KBM-7 (cell line): ENCODE measurements around the gene CHKA.

Experiments
- DNase-seq: peaks from one replicate; pipeline ENCODE4 v3.0.0-alpha.2; 2015
- in situ Hi-C: fragments of 300-500 bp; cut with MboI; formaldehyde crosslinking; loops from 2 replicates; pipeline ENCODE4 v1.14.3; 2020; ENCODE audit warnings: low sequenced_read_pairs, low pct_unique_long_range_greater_than_20kb, mixed read lengths

The CHKA gene

DNA sequence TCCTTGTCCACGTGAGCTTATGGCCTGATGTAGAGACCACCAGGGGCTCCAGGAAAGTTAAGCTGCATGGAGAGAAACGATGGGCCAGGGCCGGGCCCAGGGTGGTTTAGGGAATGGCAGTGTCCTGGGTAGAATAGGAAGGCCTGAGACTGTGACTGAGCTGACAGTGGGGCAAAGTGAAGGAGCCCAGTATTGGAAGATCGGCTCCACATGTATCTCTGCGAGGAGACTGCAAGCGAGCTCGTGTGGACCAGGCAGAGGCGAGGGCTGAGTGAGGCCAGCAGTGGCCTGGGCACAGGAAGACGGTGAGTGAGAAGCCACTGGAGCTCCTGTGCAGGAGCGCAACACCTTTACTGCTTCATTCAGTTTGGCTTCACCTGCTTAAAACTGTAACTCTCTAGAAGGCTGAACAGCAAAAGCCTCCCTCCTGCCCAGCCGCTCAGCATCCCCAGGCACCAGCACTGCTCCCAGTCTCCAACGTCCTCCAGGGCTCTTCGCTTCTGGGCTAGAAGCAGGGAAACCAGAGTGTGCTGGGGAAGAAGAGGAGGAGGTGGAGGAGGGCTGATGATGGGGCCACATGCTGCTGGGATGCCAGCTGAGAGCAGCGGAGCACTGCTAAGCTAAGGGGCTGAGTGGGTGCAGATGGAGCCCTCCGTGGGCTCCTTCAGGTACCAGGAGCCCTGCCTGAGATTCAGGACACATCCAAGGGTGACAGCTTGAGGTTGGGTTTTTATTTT is 68.9 kb downstream of the CHKA start:
- DNase-seq, result no peak
- in situ Hi-C loops, result no loop called here

GRCh38 chr11:68051191-68052136 is 69.7 kb downstream of the CHKA start:
- no peak for DNase-seq
- in situ Hi-C loops, result no loop called here

DNA sequence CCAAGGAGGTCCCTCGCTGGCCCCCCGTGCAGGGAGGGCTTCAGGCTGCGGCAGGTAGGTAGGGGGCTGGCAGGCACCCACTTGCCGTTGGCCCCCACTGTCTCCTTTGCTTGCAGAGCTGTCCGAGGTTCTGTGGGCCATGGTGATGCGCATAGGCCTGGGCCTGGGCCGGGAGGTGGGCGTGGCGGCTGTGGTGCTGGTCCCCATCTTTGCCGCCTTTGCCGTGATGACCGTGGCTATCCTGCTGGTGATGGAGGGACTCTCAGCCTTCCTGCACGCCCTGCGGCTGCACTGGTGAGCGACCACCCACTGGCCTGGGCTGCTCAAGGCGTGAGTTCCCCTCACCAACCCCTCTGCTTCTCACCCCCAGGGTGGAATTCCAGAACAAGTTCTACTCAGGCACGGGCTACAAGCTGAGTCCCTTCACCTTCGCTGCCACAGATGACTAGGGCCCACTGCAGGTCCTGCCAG is 70.8 kb downstream of the CHKA start:
- in situ Hi-C loops, result no loop called here
- DNase-seq, result no peak

GRCh38 chr11:68049509-68050370 is 71.4 kb downstream of the CHKA start:
- no peak for DNase-seq
- in situ Hi-C loops, result no loop called here

- in situ Hi-C loops, result no loop called here
- DNase-seq, result no peak
Observed at GRCh38 chr11:68048681-68049508, 72.3 kb downstream of the CHKA start.

- no peak for DNase-seq
- in situ Hi-C loops, result no loop called here
Observed at GRCh38 chr11:68047437-68048290, 73.5 kb downstream of the CHKA start.

DNA sequence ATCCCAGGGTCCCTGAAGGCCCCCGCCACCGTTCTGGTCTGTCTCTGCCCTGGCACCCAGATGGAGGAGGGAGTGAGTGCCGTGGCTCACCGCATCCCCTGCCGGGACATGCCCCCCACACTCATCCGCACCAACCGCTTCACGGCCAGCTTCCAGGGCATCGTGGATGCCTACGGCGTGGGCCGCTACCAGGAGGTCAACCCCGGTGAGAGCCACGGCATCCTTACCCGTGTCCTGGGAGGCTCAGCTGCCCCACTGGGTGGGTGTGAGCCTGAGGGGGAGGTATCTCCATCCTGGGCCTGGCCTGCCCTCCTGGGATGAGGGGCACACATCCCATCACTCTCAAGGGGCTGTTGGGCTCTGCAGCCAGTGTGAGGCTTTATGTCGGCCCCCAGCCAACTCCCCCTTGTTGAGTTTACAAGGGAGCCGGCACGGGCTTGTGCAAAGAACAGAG is 76.3 kb downstream of the CHKA start:
- in situ Hi-C loops, result no loop called here
- no peak for DNase-seq

- DNase-seq, result no peak
Observed at GRCh38 chr11:68044145-68044813, 76.9 kb downstream of the CHKA start.

DNA sequence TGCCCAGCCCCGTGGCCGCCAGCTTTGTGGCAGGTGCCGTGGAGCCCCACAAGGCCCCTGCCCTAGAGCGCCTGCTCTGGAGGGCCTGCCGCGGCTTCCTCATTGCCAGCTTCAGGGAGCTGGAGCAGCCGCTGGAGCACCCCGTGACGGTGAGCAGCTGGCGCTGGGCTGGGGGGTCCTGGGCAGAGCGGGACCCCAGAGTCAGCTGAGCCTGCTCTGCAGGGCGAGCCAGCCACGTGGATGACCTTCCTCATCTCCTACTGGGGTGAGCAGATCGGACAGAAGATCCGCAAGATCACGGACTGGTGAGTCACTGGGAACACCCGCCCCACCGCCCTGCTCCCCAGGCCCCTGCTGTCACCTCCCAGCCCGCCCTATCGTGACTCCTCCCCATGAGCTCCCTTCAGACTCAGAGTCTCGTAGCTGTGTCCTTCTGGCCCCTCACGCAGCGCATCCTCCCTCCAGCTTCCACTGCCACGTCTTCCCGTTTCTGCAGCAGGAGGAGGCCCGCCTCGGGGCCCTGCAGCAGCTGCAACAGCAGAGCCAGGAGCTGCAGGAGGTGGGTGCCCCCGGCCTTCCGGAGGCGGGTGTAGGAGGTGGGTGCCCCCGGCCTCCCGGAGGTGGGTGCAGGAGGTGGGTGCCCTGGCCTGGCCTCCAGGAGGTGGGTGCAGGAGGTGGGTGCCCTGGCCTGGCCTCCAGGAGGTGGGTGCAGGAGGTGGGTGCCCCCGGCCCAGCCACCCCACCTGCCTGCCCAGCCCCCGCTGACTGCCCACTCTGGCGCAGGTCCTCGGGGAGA is 77.6 kb downstream of the CHKA start:
- in situ Hi-C loops, result no loop called here
- no peak for DNase-seq

More at GRCh38 chr11:68044145-68044813, 76.9 kb downstream of the CHKA start:
- in situ Hi-C loops, result no loop called here

DNA sequence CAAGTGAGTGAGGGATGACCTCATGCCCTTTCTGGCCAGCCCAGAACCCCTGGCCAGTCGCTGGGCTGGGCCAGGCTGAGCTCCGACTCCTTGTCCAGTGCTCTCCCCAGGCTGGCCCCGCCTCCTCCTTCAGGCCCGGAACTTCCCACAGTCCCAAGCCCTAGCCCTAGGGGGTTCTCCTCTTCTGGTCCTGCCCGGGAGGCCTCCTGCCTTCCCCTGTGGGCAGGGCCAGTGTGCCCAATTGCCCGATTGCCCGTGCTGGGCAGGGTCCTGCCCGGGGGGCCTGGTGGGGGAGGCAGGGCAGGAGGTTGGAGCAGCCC is 78.2 kb downstream of the CHKA start:
- no peak for DNase-seq
- in situ Hi-C loops, result no loop called here

DNA sequence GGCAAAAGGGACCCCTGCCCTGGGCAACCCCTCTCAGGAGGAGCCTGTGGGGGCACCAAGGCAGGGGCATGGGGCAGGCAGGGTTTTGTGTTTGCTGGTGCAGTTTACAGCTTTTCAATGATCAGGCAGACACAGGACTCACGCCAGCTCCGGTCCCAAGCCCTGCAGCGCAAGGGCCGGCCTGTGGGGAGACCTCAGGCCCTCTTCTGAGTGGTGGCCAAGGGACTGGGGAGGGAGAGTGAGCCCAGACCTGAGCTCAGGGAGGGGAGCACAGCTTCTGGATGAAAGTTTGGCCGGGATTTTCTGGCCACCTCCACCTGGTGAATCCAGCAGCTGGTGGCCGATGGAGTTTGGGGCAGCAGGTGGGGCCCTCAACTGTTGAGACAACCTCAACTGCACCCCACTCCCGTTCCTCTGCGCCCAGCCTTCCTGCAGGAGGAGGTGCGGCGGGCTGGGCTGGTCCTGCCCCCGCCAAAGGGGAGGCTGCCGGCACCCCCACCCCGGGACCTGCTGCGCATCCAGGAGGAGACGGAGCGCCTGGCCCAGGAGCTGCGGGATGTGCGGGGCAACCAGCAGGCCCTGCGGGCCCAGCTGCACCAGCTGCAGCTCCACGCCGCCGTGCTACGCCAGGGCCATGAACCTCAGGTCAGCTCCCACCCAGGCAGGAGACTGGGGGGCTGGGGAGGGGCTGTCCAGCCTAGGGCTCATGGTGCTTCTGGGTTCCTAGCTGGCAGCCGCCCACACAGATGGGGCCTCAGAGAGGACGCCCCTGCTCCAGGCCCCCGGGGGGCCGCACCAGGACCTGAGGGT is 78.8 kb downstream of the CHKA start:
- in situ Hi-C loops, result no loop called here
- DNase-seq, result no peak

GRCh38 chr11:68041617-68042218 is 79.5 kb downstream of the CHKA start:
- in situ Hi-C loops, result no loop called here
- no peak for DNase-seq

DNA sequence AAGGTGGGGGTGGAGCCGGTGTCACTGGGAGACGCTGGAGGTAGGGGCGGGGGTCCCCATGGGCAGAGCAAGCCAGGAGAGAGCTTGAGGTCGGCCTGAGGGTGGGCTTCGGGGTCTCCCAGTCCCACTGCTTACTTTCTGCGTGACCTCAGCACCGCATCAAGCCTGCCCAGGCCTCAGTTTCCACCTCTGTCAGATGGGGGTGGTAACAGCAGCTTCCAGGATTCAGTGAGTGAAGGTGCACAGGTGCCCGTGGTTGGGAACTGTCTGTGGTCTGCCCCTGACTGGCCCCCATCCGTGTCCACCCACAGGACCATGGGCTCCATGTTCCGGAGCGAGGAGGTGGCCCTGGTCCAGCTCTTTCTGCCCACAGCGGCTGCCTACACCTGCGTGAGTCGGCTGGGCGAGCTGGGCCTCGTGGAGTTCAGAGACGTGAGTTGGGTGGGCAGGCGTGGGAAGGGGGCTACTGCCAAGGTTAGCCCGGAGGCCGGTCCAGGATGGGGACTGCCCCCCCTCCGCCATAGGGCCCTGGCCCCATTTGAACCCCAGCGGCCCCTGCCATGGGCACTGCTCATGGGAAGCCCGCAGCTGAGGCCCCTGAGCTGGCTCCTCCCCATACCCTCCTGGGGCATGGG is 80.1 kb downstream of the CHKA start:
- DNase-seq, result no peak
- in situ Hi-C loops, result no loop called here

DNA sequence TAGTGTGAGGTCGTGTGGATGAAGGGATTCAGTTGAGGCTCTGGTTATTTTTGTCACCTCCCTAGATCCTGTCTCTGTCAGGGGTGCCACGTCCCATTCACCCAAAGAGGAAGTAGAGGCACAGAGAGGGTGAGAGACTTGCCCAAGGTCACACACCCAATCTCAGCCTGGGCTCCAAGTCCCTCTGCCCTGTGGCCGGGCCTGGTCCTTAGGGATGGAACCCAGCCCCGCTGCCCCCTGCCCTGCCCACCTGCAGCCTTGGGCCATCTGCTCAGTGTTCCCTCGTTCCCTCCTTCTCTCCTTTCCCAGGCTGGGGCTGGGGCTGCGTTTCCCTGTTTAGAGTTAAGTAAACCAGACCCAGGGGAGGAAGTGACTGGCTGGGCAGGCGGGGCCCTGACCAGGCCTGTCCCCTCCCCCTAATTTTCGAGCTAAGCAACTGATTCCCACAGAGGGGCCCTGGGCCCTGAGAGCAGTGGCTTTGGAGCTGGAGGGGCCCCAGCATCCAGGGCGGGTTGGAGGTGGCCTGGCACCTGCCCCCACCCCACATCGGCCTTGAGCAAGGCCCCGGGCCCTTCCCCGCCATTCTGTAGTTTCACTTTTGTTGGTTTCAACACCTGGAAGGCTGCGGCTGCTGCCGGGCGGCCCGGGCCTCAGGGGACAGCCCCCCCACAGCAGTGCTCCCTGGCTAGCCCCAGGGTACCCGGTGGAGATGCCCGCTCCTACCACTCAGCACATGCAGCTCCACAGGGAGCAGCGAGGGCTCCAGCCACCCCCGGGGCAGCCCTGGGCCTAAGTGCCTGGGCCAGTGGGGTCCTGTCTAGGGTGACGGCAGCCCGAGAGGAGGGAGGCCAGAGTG is 80.9 kb downstream of the CHKA start:
- in situ Hi-C loops, result no loop called here
- DNase-seq, result peak; percentile 85
